HEK293 (cell line): ENCODE measurements around the gene LSM3.

Experiments used
- GLIS1 ChIP-seq: fragments of 450-650 bp; formaldehyde crosslinking; IDR thresholded peaks from 2 replicates; pipeline ENCODE4 v1.5.1; 2016; ENCODE audit warnings: missing biosample characterization, missing genetic modification characterization
- IKZF3 ChIP-seq: fragments of 450-650 bp; IDR thresholded peaks from 2 replicates; pipeline ENCODE4 v1.5.0; 2018; ENCODE audit warnings: missing biosample characterization, mild to moderate bottlenecking, missing genetic modification characterization, moderate library complexity
- KLF16 ChIP-seq: fragments of 450-650 bp; formaldehyde crosslinking; IDR thresholded peaks from 2 replicates; pipeline ENCODE4 v1.5.1; 2017; ENCODE audit warnings: missing biosample characterization, missing genetic modification characterization
- SP2 ChIP-seq: fragments of 450-650 bp; formaldehyde crosslinking; IDR thresholded peaks from 2 replicates; pipeline ENCODE4 v1.5.1; 2016; ENCODE audit warnings: missing biosample characterization, missing genetic modification characterization
- SP3 ChIP-seq: fragments of 450-650 bp; formaldehyde crosslinking; IDR thresholded peaks from 2 replicates; pipeline ENCODE4 v1.5.1; 2016; ENCODE audit warnings: missing biosample characterization, missing genetic modification characterization
- WT1 ChIP-seq: fragments of 450-650 bp; formaldehyde crosslinking; IDR thresholded peaks from 2 replicates; pipeline ENCODE4 v1.5.1; 2016; ENCODE audit warnings: missing biosample characterization, missing genetic modification characterization
- ZEB2 ChIP-seq: fragments of 450-650 bp; formaldehyde crosslinking; IDR thresholded peaks from 2 replicates; pipeline ENCODE4 v1.5.1; 2016; ENCODE audit warnings: missing biosample characterization, missing genetic modification characterization
- ZFP41 ChIP-seq: fragments of 450-650 bp; formaldehyde crosslinking; IDR thresholded peaks from 2 replicates; pipeline ENCODE4 v1.5.1; 2016; ENCODE audit warnings: missing biosample characterization, missing genetic modification characterization, borderline replicate concordance
- ZNF311 ChIP-seq: fragments of 450-650 bp; formaldehyde crosslinking; IDR thresholded peaks from 2 replicates; pipeline ENCODE4 v1.5.1; 2017; ENCODE audit warnings: missing biosample characterization, missing genetic modification characterization, borderline replicate concordance
- ZNF341 ChIP-seq: fragments of 450-650 bp; formaldehyde crosslinking; IDR thresholded peaks from 2 replicates; pipeline ENCODE4; 2016; ENCODE audit warnings: low read depth, missing biosample characterization, missing genetic modification characterization
- ZNF416 ChIP-seq: fragments of 450-650 bp; formaldehyde crosslinking; IDR thresholded peaks from 2 replicates; pipeline ENCODE4 v1.5.1; 2016; ENCODE audit warnings: missing biosample characterization, missing genetic modification characterization
- ZNF501 ChIP-seq: fragments of 450-650 bp; formaldehyde crosslinking; IDR thresholded peaks from 2 replicates; pipeline ENCODE4 v1.5.1; 2016; ENCODE audit warnings: missing biosample characterization, missing genetic modification characterization
- ZNF610 ChIP-seq: fragments of 450-650 bp; formaldehyde crosslinking; IDR thresholded peaks from 2 replicates; pipeline ENCODE4 v1.5.1; 2016; ENCODE audit warnings: missing biosample characterization, missing genetic modification characterization, borderline replicate concordance
- ZNF629 ChIP-seq: fragments of 450-650 bp; formaldehyde crosslinking; IDR thresholded peaks from 2 replicates; pipeline ENCODE4 v1.5.1; 2017; ENCODE audit warnings: missing biosample characterization, missing genetic modification characterization
- ZNF777 ChIP-seq: fragments of 450-650 bp; formaldehyde crosslinking; IDR thresholded peaks from 2 replicates; pipeline ENCODE4 v1.5.1; 2017; ENCODE audit warnings: missing biosample characterization, missing genetic modification characterization, borderline replicate concordance
- ZSCAN30 ChIP-seq: fragments of 450-650 bp; IDR thresholded peaks from 2 replicates; pipeline ENCODE4 v1.5.1; 2018; ENCODE audit warnings: missing biosample characterization, mild to moderate bottlenecking, missing genetic modification characterization, moderate library complexity
- TF ChIP-seq, protein P1 (sequence below): fragments of 450-650 bp; formaldehyde crosslinking; conservative IDR thresholded peaks from 2 replicates; pipeline ENCODE4 v1.5.1; 2016; ENCODE audit warnings: low read depth, missing biosample characterization, missing genetic modification characterization
- TF ChIP-seq, protein P2 (sequence below): fragments of 450-650 bp; IDR thresholded peaks from 2 replicates; pipeline ENCODE4 v1.5.1; 2018; ENCODE audit warnings: missing biosample characterization, mild to moderate bottlenecking, missing genetic modification characterization
- TF ChIP-seq, protein P3 (sequence below): fragments of 450-650 bp; formaldehyde crosslinking; IDR thresholded peaks from 2 replicates; pipeline ENCODE4 v1.5.1; 2016; ENCODE audit warnings: missing biosample characterization, missing genetic modification characterization
- TF ChIP-seq, protein P4 (sequence below): fragments of 450-650 bp; formaldehyde crosslinking; IDR thresholded peaks from 2 replicates; pipeline ENCODE4 v1.5.1; 2016; ENCODE audit warnings: missing biosample characterization, missing genetic modification characterization
- TF ChIP-seq, protein P5 (sequence below): fragments of 450-650 bp; formaldehyde crosslinking; IDR thresholded peaks from 2 replicates; pipeline ENCODE4 v1.5.1; 2016; ENCODE audit warnings: missing biosample characterization, missing genetic modification characterization
- TF ChIP-seq, protein P6 (sequence below): fragments of 450-650 bp; formaldehyde crosslinking; IDR thresholded peaks from 2 replicates; pipeline ENCODE4 v1.5.1; 2017; ENCODE audit warnings: missing biosample characterization, missing genetic modification characterization
- TF ChIP-seq, protein P7 (sequence below): fragments of 450-650 bp; formaldehyde crosslinking; IDR thresholded peaks from 2 replicates; pipeline ENCODE4 v1.5.1; 2016; ENCODE audit warnings: missing biosample characterization, missing genetic modification characterization, borderline replicate concordance

LSM3 gene

DNA sequence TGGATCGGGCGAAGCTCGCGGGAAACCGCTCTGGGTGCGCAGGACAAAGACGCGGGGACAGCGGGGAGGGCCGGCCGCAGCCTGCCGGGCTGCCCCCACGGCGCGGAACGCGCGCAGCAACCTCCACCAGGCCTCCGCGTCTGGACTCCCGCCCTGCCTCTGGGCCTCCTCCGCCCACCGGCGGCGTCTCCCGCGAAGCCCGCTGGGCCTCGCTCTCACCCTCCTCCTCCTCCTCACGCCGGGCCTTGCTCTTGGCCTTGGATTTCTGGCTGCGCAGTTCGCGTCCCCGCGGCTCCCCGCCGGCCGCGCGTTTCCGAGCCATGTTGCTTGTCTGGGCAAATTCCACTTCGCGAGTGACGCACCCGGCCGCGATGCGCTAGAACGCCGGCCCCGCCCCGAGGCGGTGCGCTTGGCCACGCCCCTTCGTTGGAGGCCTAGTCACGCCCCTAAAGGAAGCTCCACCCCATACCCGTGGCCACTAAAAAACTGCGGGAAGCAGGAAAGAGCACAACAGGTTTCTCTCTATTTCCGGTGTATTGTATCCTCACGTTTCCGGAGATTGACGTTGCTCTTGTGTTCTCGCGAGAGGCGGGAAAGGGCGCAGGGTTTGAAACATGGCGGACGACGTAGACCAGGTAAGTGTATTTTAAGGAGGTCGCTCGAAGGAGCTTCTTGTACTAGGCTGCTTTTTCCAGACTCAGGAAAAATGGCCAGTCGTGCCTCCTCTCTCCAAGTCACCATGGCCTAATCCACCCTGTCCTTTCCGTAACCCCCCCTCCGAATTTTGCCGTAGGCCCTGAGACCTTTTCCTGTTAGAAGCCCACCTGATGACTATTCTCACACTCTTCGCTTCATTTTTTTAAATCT lies at the start of gene LSM3, which contains the start of gene XPC (continued):
- TF ChIP-seq, protein P1, sequence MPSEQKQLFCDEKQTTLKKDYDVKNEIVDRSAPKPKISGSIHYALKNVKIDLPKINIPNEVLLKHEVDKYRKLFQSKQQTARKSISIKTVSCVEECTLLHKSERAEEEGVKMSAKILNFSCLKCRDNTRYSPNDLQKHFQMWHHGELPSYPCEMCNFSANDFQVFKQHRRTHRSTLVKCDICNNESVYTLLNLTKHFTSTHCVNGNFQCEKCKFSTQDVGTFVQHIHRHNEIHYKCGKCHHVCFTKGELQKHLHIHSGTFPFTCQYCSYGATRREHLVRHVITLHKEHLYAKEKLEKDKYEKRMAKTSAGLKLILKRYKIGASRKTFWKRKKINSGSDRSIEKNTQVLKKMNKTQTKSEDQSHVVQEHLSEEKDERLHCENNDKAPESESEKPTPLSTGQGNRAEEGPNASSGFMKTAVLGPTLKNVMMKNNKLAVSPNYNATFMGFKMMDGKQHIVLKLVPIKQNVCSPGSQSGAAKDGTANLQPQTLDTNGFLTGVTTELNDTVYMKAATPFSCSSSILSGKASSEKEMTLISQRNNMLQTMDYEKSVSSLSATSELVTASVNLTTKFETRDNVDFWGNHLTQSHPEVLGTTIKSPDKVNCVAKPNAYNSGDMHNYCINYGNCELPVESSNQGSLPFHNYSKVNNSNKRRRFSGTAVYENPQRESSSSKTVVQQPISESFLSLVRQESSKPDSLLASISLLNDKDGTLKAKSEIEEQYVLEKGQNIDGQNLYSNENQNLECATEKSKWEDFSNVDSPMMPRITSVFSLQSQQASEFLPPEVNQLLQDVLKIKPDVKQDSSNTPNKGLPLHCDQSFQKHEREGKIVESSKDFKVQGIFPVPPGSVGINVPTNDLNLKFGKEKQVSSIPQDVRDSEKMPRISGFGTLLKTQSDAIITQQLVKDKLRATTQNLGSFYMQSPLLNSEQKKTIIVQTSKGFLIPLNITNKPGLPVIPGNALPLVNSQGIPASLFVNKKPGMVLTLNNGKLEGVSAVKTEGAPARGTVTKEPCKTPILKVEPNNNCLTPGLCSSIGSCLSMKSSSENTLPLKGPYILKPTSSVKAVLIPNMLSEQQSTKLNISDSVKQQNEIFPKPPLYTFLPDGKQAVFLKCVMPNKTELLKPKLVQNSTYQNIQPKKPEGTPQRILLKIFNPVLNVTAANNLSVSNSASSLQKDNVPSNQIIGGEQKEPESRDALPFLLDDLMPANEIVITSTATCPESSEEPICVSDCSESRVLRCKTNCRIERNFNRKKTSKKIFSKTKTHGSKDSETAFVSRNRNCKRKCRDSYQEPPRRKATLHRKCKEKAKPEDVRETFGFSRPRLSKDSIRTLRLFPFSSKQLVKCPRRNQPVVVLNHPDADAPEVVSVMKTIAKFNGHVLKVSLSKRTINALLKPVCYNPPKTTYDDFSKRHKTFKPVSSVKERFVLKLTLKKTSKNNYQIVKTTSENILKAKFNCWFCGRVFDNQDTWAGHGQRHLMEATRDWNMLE (tag by site-specific recombination): peak; percentile 93
- TF ChIP-seq SP3 (tag by site-specific recombination): peak; percentile 97
- TF ChIP-seq WT1 (tag by site-specific recombination): 0 out of 2 replicates have a peak, but pooled peaks have one; percentile 18
- peak; percentile 91 for TF ChIP-seq SP2 (tag by site-specific recombination)
- TF ChIP-seq ZSCAN30: peak; percentile 65
- TF ChIP-seq, protein P2, sequence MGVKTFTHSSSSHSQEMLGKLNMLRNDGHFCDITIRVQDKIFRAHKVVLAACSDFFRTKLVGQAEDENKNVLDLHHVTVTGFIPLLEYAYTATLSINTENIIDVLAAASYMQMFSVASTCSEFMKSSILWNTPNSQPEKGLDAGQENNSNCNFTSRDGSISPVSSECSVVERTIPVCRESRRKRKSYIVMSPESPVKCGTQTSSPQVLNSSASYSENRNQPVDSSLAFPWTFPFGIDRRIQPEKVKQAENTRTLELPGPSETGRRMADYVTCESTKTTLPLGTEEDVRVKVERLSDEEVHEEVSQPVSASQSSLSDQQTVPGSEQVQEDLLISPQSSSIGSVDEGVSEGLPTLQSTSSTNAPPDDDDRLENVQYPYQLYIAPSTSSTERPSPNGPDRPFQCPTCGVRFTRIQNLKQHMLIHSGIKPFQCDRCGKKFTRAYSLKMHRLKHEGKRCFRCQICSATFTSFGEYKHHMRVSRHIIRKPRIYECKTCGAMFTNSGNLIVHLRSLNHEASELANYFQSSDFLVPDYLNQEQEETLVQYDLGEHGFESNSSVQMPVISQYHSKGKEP (tag by site-specific recombination): 0 out of 2 replicates have a peak, but pooled peaks have one; percentile 52
- TF ChIP-seq IKZF3 (tag by site-specific recombination): peak; percentile 64
- TF ChIP-seq, protein P3, sequence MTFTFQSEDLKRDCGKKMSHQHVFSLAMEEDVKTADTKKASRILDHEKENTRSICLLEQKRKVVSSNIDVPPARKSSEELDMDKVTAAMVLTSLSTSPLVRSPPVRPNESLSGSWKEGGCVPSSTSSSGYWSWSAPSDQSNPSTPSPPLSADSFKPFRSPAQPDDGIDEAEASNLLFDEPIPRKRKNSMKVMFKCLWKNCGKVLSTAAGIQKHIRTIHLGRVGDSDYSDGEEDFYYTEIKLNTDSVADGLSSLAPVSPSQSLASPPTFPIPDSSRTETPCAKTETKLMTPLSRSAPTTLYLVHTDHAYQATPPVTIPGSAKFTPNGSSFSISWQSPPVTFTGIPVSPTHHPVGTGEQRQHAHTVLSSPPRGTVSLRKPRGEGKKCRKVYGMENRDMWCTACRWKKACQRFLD: no peak
- TF ChIP-seq ZNF629 (tag by site-specific recombination): peak; percentile 92
- TF ChIP-seq ZNF501: peak; percentile 87
- peak; percentile 82 for TF ChIP-seq ZEB2
- TF ChIP-seq, protein P4, sequence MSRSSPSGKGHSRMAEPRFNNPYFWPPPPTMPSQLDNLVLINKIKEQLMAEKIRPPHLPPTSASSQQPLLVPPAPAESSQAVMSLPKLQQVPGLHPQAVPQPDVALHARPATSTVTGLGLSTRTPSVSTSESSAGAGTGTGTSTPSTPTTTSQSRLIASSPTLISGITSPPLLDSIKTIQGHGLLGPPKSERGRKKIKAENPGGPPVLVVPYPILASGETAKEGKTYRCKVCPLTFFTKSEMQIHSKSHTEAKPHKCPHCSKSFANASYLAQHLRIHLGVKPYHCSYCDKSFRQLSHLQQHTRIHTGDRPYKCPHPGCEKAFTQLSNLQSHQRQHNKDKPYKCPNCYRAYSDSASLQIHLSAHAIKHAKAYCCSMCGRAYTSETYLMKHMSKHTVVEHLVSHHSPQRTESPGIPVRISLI: peak; percentile 57; the same call in 1 of the 2 replicates
- TF ChIP-seq ZNF416 (tag by site-specific recombination): no peak
- TF ChIP-seq ZFP41 (tag by site-specific recombination): no peak
- no peak for TF ChIP-seq ZNF311 (tag by site-specific recombination)
- TF ChIP-seq, protein P5, sequence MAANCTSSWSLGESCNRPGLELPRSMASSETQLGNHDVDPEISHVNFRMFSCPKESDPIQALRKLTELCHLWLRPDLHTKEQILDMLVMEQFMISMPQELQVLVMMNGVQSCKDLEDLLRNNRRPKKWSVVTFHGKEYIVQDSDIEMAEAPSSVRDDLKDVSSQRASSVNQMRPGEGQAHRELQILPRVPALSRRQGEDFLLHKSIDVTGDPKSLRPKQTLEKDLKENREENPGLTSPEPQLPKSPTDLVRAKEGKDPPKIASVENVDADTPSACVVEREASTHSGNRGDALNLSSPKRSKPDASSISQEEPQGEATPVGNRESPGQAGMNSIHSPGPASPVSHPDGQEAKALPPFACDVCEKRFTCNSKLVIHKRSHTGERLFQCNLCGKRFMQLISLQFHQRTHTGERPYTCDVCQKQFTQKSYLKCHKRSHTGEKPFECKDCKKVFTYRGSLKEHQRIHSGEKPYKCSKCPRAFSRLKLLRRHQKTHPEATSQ: peak; percentile 93
- TF ChIP-seq, protein P6, sequence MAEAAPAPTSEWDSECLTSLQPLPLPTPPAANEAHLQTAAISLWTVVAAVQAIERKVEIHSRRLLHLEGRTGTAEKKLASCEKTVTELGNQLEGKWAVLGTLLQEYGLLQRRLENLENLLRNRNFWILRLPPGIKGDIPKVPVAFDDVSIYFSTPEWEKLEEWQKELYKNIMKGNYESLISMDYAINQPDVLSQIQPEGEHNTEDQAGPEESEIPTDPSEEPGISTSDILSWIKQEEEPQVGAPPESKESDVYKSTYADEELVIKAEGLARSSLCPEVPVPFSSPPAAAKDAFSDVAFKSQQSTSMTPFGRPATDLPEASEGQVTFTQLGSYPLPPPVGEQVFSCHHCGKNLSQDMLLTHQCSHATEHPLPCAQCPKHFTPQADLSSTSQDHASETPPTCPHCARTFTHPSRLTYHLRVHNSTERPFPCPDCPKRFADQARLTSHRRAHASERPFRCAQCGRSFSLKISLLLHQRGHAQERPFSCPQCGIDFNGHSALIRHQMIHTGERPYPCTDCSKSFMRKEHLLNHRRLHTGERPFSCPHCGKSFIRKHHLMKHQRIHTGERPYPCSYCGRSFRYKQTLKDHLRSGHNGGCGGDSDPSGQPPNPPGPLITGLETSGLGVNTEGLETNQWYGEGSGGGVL (tag by site-specific recombination): peak; percentile 30
- 0 out of 2 replicates have a peak, but pooled peaks have one; percentile 43 for TF ChIP-seq ZNF610 (tag by site-specific recombination)
- TF ChIP-seq, protein P7, sequence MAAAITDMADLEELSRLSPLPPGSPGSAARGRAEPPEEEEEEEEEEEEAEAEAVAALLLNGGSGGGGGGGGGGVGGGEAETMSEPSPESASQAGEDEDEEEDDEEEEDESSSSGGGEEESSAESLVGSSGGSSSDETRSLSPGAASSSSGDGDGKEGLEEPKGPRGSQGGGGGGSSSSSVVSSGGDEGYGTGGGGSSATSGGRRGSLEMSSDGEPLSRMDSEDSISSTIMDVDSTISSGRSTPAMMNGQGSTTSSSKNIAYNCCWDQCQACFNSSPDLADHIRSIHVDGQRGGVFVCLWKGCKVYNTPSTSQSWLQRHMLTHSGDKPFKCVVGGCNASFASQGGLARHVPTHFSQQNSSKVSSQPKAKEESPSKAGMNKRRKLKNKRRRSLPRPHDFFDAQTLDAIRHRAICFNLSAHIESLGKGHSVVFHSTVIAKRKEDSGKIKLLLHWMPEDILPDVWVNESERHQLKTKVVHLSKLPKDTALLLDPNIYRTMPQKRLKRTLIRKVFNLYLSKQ (tag by site-specific recombination): no peak
- TF ChIP-seq ZNF341 (tag by site-specific recombination): no peak
- TF ChIP-seq KLF16 (tag by site-specific recombination): peak; percentile 54
- peak; percentile 17; the same call in 1 of the 2 replicates for TF ChIP-seq ZNF777 (tag by site-specific recombination)
- TF ChIP-seq GLIS1: peak; percentile 97
